Fibroblast of mammary gland (primary cell): ENCODE data around the gene PLA2G2A.

Experiments
- DNase-seq: peaks from one replicate; pipeline ENCODE4 v3.0.0-alpha.2; 2010; ENCODE audit warnings: low read depth
- H3K4me3 ChIP-seq: 2 replicates; pipeline ENCODE4 v1.5.1; 2011; ENCODE audit warnings: low read depth, mild to moderate bottlenecking, low read length, moderate library complexity; ENCODE audit not compliant: control insufficient read depth
- TF ChIP-seq, protein P1 (sequence below): conservative IDR thresholded peaks from 2 replicates; pipeline ENCODE4 v1.5.1; 2011; ENCODE audit warnings: low read depth, low read length, inconsistent platforms; ENCODE audit not compliant: control insufficient read depth, insufficient read depth

The PLA2G2A gene, protein sequence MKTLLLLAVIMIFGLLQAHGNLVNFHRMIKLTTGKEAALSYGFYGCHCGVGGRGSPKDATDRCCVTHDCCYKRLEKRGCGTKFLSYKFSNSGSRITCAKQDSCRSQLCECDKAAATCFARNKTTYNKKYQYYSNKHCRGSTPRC

DNA sequence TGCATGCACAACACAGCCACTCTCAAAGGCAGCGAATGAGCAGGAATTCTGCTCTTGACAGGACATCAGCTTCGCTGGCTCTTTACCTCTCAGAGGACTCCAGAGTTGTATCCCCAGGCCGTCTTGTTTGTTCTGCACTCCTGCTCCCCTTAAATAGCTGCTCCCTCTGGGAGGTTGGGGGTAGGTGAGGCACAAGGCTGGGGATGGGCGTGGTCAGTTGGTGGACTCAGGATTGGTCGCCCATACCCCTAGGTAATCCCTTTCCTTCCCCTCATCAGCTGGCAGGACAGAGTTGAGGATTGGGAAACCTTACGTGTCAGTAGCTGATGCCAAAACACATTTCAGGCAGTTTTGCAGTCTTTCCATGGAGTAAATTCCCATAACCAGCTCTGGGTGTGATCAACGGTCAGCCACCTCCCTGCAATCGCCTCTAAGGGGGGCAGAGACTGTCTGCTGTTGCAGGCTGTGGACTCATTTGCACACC is at the start of gene PLA2G2A:
PLA2G2A (minus strand) TSS at position 125 of the 484 bp plus-strand sequence. CDS start 845 bp downstream, outside the sequence.
- DNase-seq = no peak
- H3K4me3 ChIP-seq = no peak within 1 kb of the TSS
- TF ChIP-seq, protein P1, sequence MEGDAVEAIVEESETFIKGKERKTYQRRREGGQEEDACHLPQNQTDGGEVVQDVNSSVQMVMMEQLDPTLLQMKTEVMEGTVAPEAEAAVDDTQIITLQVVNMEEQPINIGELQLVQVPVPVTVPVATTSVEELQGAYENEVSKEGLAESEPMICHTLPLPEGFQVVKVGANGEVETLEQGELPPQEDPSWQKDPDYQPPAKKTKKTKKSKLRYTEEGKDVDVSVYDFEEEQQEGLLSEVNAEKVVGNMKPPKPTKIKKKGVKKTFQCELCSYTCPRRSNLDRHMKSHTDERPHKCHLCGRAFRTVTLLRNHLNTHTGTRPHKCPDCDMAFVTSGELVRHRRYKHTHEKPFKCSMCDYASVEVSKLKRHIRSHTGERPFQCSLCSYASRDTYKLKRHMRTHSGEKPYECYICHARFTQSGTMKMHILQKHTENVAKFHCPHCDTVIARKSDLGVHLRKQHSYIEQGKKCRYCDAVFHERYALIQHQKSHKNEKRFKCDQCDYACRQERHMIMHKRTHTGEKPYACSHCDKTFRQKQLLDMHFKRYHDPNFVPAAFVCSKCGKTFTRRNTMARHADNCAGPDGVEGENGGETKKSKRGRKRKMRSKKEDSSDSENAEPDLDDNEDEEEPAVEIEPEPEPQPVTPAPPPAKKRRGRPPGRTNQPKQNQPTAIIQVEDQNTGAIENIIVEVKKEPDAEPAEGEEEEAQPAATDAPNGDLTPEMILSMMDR = no peak

DNA sequence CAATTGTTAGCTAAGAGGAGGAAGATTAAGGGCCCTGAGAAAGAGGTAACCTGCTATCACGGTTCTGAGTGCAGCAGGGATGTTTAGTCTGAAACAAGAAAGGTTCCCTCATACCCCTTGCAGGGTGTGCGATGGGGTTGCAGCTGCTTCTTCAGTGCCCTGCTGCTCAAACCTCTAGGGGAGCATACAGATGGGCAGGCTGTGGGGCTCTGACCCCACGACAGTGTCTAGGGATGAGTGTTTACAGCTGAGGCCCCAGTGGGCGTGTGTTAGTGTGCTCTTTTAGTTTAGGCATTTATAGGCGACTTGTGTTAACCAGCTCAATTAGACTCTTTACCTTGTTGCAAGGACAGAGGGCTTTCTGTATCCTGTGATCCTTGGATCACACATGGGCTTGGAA is 49.3 kb upstream of the PLA2G2A start:
- H3K4me3 ChIP-seq = no peak overlapping the region
- TF ChIP-seq, protein P1 = no peak
- DNase-seq = no peak

DNA sequence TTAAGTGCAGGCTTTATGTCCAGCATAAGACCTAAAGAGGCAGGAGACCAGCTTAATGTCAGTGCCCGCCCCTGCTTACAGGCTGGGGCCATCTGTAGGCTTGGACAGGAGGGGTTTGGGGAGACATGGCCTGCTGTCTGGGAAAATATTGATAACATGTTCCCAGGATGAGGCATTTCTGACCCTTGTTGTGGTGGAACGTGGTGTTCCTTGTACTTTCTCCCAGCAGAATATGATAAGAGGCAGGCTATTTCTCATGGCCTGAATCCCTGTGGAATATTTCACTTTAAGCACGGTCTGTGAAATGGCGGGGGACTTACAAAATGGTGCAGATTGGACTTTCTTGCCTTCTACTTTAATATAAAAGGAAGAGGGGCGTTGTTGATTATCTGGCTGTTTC is 48.7 kb upstream of the PLA2G2A start:
- TF ChIP-seq, protein P1 = no peak
- H3K4me3 ChIP-seq = no peak overlapping the region
- no peak for DNase-seq

DNA sequence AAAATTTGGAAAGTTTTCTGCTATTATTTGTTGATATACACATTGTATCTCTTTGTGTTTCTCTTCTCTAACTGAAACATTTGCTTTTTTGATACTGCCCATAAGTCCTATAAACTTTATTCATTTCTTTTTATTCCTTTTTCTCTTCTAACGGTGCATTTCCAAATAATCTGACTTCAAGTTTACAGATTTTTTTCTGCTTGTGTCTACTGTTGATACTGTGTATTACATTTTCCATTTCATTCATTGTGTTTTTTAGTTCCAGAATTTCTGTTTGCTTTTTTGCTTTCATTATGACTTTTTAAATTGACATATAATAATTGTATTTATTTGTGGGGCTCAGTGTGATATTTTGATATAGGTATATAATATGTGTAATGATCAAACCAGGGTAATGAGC is 38.3 kb upstream of the PLA2G2A start:
- DNase-seq = no peak
- H3K4me3 ChIP-seq = no peak overlapping the region
- TF ChIP-seq, protein P1 = no peak

DNA sequence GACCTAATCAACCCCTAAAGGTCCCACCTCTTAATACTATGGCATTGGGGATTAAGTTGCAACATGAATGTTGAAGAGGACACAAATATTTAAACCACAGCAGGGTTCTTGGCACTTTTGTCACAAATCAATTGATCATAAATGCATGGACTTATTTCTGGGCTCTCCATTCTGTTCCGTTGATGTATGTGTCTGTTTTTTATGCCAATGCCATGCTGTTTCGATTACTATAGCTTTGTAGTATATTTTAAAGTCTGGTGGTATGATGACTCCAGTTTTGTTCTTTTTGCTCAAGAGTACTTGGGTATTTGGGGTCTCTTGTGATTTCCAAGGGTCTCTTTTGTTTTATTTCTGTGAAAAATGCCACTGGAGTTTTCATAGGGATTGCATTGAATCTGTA is 34.7 kb upstream of the PLA2G2A start:
- TF ChIP-seq, protein P1 = no peak
- no peak for DNase-seq
- H3K4me3 ChIP-seq = no peak overlapping the region

DNA sequence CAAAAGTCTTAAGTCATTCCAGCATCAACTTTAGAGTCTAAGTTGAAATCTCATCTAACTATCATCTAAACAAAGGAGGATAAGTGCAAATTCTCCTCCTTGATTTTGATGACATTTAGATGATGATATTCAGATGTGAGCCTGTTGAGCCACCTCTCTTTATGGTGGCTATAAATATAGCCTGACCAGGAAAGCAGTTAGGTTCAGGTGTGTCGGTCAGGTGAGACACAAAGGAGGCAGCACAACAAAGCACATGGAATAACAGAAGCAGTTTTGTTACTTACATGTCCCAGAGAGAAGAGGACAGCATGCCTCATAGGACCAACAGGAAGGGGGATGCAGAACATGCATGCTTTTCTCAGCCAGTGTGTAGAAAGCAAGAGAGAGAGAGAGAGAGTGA is 30.6 kb upstream of the PLA2G2A start:
- TF ChIP-seq, protein P1 = no peak
- DNase-seq = no peak
- no peak overlapping the region for H3K4me3 ChIP-seq

DNA sequence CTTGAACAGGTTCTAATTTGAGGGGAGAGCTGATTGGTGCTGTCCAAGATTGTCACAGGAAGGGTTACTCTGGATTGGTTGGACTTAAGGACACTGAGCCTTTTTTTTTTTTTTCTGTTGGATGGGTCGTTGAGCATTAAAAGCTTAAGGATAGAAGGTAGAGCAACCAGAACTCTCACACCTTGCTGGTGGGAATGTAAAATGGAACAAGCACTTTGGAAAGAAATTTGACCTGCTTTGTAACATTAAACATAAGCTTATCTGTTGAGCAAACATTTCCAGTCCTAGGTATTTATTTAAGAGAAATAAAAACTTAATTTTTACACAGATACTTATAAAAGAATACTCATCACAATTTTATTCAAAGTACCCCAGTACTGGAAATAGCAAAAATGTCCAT is 29.8 kb upstream of the PLA2G2A start:
- H3K4me3 ChIP-seq = no peak overlapping the region
- TF ChIP-seq, protein P1 = no peak
- no peak for DNase-seq
